PC-3 (cell line): ENCODE data around the gene CHAD.

ENCODE experiments used
- CTCF ChIP-seq: fragments of 300-600 bp; sonication (generic); conservative IDR thresholded peaks from 2 replicates; pipeline ENCODE4 v1.5.1; 2017; ENCODE audit warnings: antibody characterized with exemption, low read depth, mild to moderate bottlenecking, low read length
- EZH2 ChIP-seq: fragments of 300-600 bp; sonication (generic); IDR thresholded peaks from one replicate; pipeline ENCODE4 v1.6.1; 2017; ENCODE audit warnings: antibody characterized with exemption, mild to moderate bottlenecking, low read length; ENCODE audit not compliant: unreplicated experiment

- TF ChIP-seq CTCF (no peak), EZH2 (no peak)
These were observed 25.1 kb downstream of the CHAD start for GRCh38 chr17:50443505-50443974.
